Measurements from ENCODE around the gene DCDC2B.

Gene DCDC2B

DNA sequence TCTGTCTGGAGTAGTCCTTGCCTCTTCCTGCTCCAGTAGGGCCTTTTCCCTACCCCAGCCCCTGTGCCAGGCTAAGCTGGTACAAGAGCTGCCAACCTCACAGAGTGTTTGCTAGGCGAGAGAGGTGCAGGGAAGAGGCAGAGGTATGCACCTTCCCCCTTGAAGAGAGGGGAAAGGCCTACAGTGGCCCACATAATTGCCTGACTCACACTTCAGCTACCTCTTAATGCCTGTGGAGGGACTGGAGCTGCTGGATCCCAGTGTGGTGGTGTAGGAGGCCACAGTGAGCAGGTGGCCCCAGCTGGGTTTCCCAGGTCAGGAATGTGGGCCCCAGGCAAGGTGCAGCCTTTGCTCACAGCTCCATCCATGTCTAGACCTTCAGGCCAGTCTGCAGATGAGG, 11.8 kb upstream of the DCDC2B start:
- DNase-seq (ENCODE audit: low spot score) = no peak

DNA sequence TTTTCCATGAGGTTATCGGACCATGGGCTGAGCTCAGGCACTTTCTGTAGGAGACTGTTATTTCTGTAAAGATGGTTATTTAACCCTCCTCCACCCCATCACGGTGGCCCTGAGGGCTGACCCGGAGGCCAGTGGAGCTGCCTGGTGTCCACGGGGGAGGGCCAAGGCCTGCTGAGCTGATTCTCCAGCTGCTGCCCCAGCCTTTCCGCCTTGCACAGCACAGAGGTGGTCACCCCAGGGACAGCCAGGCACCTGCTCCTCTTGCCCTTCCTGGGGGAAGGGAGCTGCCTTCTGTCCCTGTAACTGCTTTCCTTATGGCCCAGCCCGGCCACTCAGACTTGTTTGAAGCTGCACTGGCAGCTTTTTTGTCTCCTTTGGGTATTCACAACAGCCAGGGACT, 11.1 kb upstream of the DCDC2B start:
- DNase-seq (ENCODE audit: low spot score) = no peak

DNA sequence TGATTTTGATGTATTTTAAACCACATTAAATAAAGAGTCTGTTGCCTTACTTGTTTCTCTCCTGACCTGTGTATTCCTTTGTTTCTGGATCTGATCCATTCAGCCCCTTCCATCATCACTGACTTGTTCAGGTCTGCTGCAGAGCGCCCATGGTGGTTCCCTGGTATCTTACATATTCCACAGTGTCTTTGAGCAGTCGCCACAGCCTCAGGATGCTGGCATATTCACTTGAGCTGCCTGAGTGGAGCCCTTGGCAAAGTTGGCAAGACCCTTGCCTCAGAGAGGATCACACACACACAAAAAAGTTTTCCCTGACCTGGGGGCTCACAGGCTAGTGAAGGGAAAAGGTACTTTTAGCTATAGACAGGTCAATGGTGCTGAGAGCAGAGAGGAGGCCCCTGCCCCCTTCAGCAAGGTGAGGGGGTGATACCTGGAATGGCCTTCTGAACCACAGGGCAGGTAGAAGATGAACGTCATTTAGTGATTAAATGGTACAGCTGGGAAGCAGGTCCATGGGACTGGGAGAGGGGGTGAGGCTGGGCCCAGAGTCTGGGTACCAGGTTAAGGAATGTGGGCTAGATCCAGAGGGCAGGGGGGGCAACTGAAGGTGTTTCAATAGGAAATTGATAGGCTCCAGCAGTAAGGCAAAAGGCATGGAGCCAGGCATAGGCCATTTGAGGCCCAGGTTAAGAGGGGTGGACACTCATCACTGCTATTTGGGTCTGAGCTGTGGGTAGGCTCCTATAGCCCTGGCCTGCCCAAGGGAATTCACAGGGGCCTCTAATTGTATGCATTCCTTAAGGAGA, 10.4 kb upstream of the DCDC2B start:
- DNase-seq (ENCODE audit: low spot score) = no peak

DNA sequence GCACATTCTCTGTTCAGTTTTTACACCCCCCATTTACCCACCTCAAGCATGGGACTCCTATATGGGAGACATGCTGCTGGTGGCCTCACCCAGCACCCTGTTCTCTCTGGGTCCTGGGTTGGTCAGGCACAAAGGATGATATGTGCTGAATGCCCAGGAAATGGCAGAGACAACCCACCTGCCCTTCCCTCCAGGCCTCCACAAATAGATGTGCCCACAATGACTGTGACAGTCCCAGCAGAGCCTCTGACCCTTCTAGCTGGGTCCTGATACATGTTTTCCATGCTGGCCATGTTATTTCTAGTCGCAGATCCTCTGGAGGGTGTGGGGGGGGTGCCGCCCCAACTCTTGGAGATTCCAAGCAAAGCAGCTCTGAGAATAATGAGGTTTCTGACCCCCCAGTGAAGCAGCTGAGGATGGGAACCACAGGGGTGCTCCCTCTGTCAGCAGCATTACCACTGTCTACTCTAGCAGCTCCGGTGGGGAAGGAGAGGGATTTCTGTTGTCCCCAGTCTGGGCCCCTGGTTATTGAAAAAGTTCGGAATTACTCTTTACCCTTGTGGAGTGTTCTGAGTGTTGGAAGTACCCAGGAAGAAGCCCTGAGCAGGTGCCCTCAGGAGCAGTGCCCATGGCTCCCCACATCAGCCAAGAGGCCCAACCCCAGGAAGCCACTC, 9.7 kb upstream of the DCDC2B start:
- no peak for DNase-seq (ENCODE audit: low spot score)

DNA sequence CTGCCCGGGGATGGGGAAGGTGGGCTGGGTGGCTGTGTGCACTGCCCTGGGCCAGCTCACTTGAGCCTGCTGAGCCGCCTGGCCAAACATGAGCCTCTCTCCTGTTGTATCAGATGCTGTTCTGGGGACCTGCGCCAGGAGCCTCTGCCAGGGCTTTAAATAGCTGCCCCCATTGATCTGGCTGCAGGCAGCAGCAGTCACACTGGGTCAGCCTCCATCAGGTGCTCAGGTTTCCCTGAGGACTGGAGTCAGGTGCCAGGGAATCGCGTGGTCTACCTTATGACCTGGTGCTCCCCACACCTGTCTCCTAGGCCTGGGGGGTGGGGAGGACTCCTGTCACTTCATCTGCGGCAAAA, 9.2 kb upstream of the DCDC2B start:
- no peak for DNase-seq (ENCODE audit: low spot score)

DNA sequence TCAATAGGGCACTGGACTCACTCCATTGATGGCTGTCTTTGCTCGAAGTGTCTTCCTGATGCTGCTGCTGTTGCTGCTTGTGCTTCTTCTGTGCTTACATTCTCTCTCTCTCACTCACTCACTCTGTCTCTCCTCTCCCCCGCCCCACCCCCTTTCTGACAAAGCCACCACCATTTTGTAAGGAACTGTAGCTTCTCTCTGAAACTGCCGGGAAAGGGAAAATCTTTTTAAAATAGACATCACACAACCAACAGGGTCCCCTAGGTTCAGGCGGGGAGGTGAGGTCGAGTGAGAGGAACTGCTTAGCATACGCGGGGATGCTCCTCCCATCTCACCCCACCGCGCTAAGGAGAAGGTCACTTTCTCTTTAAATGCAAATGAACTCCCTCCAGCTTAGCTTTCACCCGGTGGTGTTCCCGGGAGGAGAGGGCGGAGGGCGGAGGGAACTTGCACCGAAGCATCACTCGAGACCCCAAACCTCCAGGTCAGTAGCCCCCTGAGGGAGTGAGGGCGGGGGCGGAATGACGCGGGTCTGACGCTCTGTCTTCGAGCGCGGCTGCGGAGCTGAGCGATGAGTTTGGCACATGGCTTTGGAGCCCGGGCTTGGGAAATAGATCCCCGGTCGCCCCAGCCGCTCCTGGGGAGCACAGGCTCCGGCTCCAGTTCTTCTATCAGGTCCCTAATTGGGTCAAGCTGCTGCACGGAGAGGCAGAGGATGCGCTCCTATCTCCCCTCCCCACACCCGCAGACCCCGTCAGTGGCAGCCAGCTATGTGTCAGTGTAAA, 8.5 kb upstream of the DCDC2B start, which contains the start of gene CCDC28B:
Gene CCDC28B, plus strand, starts transcription at position 370 of the 785 bp plus-strand sequence. CDS start 1,341 bp downstream, outside the sequence.
- DNase-seq (ENCODE audit: low spot score) = peak; percentile 46

DNA sequence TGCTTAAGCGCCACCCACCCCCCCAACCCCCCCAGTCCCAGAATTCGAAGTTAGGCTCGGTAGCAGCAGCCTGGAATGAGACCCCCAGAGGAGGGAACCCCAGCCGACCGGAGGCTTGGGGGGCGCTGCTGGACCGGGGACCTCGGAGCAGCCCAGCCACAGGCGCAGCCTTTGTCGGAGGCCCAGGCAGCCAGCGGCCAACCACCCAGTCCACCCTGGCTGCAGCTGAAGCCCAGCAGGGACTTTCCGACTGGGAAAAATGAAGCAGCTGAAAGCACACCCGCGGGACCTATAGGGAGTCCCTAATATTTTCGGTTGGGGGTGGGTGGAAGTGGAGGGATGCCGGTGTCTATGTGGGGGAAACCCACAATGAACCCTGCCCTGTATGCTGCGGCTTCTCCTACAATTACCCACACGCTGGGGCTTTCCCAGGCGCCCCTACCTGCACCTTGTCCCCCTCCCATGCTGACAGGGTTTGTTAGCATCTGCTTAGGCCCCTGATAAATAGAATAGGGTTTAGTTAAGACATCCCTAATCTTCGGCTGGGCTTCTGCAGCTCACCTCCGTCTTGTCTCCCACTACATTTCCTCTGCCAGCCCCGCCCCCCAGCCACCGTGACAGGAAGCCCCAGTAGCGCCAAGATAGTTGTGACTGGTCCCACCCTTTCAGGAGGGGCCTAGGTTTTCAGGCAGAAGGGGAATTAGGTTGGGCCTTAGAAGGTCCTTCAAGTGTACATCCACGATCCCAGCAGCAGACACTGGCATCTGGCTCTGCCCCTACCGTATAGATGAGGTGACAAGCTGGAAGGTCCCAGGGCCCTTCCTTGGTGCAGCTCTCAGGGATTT, 7.7 kb upstream of the DCDC2B start:
- peak; percentile 72 for DNase-seq (ENCODE audit: low spot score)

DNA sequence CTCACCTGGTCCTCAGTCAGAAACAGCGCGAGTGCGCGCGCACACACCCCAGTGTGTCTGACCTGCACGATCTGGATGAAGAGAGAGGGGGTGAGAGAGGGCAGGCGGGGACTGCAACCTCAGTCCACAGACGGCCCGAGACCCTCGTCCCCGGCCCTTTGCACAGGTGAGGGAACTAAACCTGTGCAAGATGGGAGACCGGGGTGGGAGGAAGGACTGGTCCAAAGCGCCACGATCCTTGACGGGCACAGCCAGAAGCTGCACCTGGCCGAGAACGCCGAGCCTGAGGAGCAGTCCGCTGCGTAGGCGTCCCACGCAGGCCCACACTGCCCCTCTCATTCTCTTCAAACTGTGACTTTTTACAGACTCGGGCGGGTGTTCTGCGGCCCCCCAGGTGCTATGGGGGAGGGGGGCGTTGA, 3.9 kb upstream of the DCDC2B start:
- no peak for DNase-seq (ENCODE audit: low spot score)

DNA sequence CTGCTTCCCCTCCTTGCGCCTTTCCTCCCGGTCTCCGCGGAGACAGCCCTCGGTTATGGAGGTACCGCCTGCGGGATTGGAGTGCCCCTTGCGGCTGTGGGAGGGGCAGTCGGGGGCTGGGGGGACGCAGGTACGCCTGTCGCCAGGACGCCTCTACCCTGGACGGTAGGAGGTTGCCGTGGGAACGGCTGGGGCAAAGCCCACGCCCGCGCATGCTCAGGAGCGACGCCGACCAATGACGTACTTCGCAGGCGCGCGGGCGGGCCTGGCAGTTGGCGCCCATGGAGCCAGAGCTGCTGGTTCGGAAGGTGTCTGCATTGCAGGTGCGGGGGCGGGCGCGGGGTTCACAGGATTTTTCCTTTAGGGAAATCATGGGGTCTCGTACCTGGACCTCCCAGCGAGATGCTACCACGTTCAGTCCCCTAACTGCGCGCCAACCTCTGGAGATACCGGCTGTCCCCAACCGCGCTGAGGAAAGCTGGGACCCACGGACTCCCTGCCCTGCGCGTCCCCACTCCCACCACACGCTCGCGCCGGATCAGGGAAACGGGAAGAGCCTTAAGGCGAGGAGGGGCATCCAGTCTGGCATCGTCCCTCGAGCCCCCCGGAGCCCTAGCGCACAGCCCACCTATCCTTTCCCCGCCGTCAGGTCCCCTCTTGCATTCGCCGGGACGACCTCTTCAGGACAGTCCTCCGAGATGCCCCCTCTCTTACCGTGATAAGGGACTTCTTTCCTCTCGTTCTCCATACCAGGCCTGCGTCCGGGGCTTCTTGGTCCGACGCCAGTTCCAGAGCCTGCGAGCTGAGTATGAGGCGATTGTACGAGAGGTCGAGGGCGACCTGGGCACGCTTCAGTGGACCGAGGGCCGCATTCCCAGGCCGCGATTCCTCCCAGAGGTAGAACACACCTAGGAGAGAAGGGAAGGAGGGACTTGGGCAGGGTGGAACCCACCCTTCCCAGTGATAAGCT, 3.2 kb upstream of the DCDC2B start, which contains the start of gene IQCC:
Gene IQCC, plus strand, starts transcription at position 271 of the 970 bp plus-strand sequence. Its CDS starts 11 bp downstream, at position 282.
- peak; percentile 83 for DNase-seq (ENCODE audit: low spot score)

DNA sequence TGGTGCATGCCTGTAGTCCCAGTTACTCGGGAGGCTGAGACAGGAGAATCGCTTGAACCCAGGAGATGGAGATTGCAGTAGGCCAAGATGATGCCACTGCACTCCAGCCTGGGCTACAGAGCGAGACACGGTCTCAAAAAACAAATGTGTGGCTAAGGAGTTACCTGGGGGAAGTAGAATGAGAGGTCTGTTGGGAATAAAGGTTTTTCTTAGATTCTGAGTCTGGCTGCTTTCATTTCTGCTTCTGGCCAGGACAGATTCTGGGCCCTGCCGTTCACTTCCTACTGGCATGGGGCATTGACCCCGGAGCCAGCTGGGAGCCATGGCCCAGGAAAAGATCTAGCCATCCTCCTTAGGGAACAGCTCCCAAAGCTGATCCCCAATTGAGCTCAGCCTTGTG, 420 bp upstream of the DCDC2B start:
- DNase-seq (ENCODE audit: low spot score) = no peak

DNA sequence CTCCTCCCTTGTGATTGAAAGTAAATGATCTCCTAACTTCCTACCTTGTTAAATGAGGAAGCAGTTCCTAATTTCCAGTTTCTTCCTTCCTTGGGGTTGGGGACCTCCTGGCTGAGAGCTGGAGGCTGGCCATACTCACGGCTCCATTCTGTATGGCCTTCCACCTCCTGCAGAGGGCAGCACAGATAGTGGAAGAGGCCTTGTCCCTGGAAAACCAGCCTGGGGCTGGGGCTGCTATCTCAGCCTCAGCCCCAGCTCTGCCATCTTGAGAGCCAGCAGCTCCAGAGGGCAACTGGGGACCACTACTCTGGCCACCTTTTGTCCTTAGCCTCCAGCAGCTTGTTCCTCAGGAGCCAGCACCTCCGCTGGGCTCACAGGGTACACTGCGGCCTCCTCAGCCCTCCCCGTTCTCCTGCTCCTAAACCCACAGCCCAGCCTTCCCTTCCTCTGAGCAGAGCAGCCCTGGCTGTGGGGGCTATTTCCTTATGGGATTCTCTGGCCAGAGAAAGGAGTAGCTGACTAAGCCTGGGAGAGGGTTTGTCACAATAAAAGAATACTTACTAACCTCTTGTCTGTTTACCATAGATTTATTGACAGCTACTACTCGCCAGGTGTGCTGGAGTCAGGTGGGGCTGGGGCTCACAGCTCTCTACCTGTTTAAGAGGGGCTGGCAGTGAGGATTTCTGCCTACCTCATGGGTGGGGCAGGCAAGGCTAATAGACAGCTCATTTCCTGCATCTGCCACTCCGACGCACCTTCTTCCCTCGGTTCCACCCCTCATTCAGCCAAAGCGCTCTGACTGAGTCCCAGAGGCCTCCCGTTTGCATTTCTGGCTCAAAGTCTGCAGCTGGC, 7.0 kb downstream of the DCDC2B start:
- DNase-seq (ENCODE audit: low spot score) = peak; percentile 59

DNA sequence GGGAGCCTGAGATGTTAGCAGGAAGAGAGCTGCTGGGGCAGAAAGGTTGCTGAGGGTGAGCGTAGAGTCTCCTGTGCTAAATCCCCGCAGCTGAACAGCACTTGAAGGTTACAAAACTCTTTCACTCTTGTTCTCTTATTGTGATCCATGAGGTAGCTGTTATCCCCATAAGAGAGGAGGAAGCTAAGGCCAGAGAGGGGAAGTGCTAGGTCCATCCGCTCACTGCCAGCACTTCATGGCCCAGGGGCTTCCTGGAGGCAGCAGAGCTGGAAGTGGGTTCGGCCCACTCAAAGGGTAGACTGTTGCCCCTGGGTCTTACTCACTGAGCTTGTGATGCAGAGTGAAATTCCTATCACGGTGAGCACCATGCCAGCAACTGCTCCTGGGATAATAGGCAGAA, 7.7 kb downstream of the DCDC2B start:
- no peak for DNase-seq (ENCODE audit: low spot score)

DNA sequence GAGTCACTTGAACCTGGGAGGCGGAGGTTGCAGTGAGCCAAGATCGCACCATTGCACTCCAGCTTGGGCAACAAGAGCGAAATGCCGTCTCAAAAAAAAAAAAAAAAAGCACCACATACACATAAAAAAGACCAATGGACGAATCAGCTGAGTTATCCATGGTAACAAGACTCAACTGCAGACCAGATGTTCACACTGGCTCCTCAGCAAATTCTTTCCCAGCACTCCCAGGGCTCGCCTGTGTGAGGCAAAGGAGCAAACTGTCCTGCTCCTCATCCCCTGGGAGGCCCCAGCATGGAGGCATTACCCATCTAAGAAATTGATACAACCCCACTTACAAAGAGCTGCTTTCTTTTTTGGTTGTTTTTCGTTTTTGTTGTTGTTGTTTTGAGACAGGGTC, 10.1 kb downstream of the DCDC2B start:
- DNase-seq (ENCODE audit: low spot score) = no peak

DNA sequence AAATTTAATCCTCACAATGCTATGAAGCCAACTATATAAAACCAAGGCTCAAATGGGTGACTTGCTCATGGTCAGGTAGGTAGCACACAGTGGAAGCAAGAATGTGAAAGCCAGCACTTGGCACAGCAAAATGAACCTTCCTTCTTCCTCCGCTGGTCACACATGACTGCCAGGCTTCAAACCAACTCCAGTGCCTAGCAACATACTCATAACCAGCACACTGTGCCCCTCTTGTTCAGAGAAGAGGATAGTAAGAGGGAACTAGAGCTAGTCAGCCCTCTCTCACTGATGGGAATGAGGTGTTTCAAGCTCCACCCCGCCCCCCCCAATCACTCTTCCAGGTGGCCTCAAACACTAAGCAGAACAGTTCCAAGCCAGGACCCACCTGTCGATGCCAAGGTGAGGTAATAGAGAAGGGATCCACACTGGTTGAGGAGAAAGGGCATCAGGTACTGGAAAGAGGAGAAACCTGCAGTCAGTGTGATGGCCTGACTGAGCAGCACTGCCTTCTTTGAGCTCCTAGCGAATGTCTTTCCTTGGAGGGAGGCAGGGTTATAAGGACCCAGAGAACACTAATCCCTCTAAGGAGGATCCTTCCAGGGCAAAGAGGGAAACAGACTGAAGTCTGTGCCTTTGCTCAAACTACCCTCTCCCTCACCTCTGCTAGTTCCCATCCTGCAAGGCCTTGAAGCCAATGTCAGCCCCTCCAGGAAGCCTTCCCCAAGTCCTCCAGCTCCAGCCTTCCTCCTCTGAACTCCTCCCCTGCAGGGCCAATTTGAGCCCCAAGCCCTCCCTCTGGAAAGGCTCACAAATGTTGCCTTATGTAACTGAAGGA, 12.1 kb downstream of the DCDC2B start:
- no peak for DNase-seq (ENCODE audit: low spot score)

DNA sequence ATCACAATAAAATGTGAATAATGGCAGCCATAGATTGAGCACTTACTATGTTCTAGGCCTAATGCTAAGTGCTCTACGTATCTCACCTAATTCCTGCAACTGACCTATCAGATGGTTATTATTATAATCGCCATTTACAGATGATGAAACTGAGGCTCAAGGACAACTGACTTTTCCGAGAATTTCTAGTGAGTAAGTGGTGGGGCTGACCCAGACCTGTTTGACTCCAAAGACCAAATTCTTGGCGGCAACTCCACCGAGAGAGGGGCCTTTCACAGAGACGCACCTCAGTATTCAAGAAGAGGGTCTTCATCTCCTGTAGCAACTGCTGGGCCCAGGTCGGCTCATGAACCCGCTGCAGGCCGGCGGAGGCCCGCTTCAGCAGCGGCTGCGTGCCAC, 12.7 kb downstream of the DCDC2B start:
- no peak for DNase-seq (ENCODE audit: low spot score)

DNA sequence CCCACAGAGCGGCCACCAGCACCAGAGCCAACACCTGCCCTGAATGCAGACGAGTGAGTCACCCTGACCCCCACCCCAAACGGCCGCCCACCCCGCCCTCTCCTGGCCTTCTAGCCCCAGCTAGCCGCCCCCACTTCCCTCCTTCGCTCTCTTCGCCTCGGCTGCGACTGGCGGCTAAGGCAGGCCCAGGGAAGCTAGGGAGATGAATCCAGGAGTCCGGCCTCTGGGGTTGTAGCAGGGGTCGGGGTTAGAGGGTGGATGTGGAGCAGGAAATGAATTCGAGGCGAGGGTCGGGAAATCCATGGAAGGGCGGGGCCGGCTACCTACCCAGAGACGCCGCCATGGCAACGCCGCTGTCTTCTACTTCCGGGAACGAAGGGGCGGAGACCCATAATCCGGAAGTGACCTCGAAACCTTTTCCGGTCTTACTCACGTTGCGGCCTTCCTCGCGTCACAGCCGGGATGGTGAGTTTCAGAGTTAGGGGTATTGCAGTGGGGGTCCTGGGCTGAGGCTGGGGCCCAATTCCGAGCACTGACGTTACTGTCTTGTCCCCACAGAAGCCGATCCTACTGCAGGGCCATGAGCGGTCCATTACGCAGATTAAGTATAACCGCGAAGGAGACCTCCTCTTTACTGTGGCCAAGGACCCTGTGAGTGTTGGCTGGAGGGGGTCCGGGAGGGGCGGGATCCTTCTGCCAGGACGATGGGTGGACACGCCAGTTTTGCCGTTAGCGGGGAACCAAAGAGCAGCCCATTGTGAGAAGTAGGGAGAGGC, 13.3 kb downstream of the DCDC2B start, which contains the start of the genes EIF3I and TMEM234:
Gene EIF3I, plus strand, starts transcription at position 428 of the 776 bp plus-strand sequence. Its CDS starts 35 bp downstream, at position 463.
Gene TMEM234, minus strand, starts transcription at position 374 of the 776 bp plus-strand sequence. Its CDS starts 31 bp downstream, at position 343.
- DNase-seq (ENCODE audit: low spot score) = peak; percentile 93

DNA sequence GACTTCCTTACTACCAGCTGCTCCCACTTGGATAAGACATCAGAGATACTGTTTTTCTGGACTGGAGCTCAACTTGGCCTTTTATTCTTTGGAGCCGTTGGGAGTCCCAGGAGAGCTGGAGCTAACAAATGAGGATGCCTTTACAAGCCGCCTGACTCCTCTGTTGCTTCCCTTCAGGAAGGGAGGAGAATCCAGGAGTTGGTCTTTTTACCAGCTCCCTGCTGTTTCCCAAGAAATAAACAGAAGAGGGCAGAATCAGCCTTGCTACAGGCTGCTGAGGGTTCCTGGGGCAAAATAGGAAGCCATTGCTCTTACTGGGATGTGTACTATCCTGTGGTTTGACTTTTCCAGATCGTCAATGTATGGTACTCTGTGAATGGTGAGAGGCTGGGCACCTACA, 14.8 kb downstream of the DCDC2B start:
- DNase-seq (ENCODE audit: low spot score) = no peak

DNA sequence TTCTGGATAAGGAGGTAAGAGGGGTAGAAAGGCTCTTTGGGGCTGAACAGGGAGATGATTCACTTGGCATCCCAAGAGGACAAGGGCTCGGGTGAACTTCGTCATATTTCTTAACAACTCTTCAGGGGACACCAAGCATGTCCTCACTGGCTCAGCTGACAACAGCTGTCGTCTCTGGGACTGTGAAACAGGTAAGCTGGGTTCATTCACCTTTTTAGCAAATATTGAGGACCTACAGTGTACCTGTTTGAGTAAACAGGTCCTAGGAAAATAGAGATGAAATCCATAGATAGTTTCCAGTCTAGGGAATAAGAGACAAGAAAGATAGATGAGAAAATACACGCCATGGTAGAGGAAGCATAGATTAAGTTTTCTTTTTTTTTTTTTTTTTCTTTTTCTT, 15.4 kb downstream of the DCDC2B start:
- no peak for DNase-seq (ENCODE audit: low spot score)

Measured in CD4-positive, alpha-beta T cell treated with Interleukin-15 for 4 hours (primary cell).